K562 (cell line): ENCODE measurements around the gene PRM1. TPM values are rescaled to one million over a fixed set of nuclear protein-coding genes. Genes with fewer than 3 reads are reported as not detected.
A peak's percentile ranks its signal among the peaks of the same experiment; 100 is the strongest.

Experiments
- DEAF1 ChIP-seq: fragments of 450-650 bp; formaldehyde crosslinking; IDR thresholded peaks from 2 replicates; pipeline ENCODE4 v1.4.0; 2020; ENCODE audit warnings: mild to moderate bottlenecking, moderate library complexity
- EP400 ChIP-seq: fragments of 450-650 bp; IDR thresholded peaks from 2 replicates; pipeline ENCODE4 v1.6.1; 2017; ENCODE audit warnings: antibody characterized with exemption, mild to moderate bottlenecking, moderate library complexity
- FOXP1 ChIP-seq: sonication (generic); formaldehyde crosslinking; IDR thresholded peaks from 2 replicates; pipeline ENCODE4 v1.8.0; 2022; ENCODE audit warnings: mild to moderate bottlenecking, missing genetic modification reagents
- MAFF ChIP-seq: IDR thresholded peaks from 2 replicates; pipeline ENCODE4 v1.6.1; 2012; ENCODE audit warnings: low read length, improper control_type of control experiment
- MCM5 ChIP-seq: fragments of 450-650 bp; IDR thresholded peaks from 2 replicates; pipeline ENCODE4 v1.6.1; 2016; ENCODE audit warnings: low read depth
- MYC ChIP-seq, 2 experiments: fragments of 250-450 bp in 1 of 2; sonication (Bioruptor Pico) in 1 of 2; IDR thresholded peaks; 2 replicates each; pipeline versions ENCODE4 v1.5.1 to v1.6.1; 2012 to 2021; ENCODE audit warnings: low read depth in 2 of 2, borderline replicate concordance in 1 of 2, improper control_type of control experiment in 1 of 2, low read length in 1 of 2, mild to moderate bottlenecking in 1 of 2, moderate library complexity in 1 of 2
- PHB2 ChIP-seq: fragments of 450-650 bp; IDR thresholded peaks from 2 replicates; pipeline ENCODE4 v1.6.1; 2017; ENCODE audit warnings: low read depth
- RERE ChIP-seq: sonication (generic); formaldehyde crosslinking; IDR thresholded peaks from 2 replicates; pipeline ENCODE4 v1.8.0; 2023; ENCODE audit warnings: missing genetic modification reagents, mild to moderate bottlenecking, borderline replicate concordance
- SOX6 ChIP-seq: fragments of 450-650 bp; IDR thresholded peaks from 2 replicates; pipeline ENCODE4 v1.6.1; 2014; ENCODE audit warnings: mild to moderate bottlenecking
- YY1 ChIP-seq, 3 experiments: IDR thresholded peaks; 2 replicates each; pipeline ENCODE4 v1.6.1; 2011; ENCODE audit warnings: low read length in 2 of 3, mild to moderate bottlenecking in 2 of 3, moderate library complexity in 2 of 3, borderline replicate concordance in 1 of 3, control low read depth in 1 of 3, low read depth in 1 of 3; ENCODE audit not compliant: insufficient read depth in 3 of 3, insufficient replicate concordance in 2 of 3, control insufficient read depth in 1 of 3, insufficient read length in 1 of 3; ENCODE audit errors: extremely low read depth in 1 of 3
- ZNF584 ChIP-seq: fragments of 200-800 bp; sonication (Bioruptor generic); IDR thresholded peaks from 2 replicates; pipeline ENCODE4 v1.6.1; 2016; ENCODE audit warnings: low read depth, mild to moderate bottlenecking, missing genetic modification characterization, missing compliant biosample characterization
- ZNF696 ChIP-seq: fragments of 250-450 bp; sonication (Bioruptor Pico); conservative IDR thresholded peaks from 2 replicates; pipeline ENCODE4 v1.4.0; 2020; ENCODE audit warnings: mild to moderate bottlenecking, moderate library complexity
- ZNF764 ChIP-seq: fragments of 250-450 bp; sonication (Bioruptor Pico); IDR thresholded peaks from 2 replicates; pipeline ENCODE4 v1.4.0; 2020; ENCODE audit warnings: low read depth, mild to moderate bottlenecking, moderate library complexity
- ZZZ3 ChIP-seq: fragments of 450-650 bp; IDR thresholded peaks from 2 replicates; pipeline ENCODE4 v1.6.1; 2016; ENCODE audit warnings: antibody characterized with exemption, mild to moderate bottlenecking, moderate library complexity
- polyA plus RNA-seq, 8 experiments: library from polyadenylated mRNA; depleted of rRNA in 4 of 8; stranded (reverse) in 5 of 8; unstranded in 3 of 8; fragments of >200 nt; fragmentation: Nextera tagmentation in 2 of 8; fragmentation: Illumina TruSeq in 1 of 8; extraction: Ambion mirVana in 2 of 8; extraction: Trizol in 1 of 8; gene quantifications; 2 replicates each; pipeline versions ENCODE4 v1.2.1 to v1.2.3, GENCODE V29; 2011 to 2014; ENCODE audit warnings: inconsistent platforms in 1 of 8, missing spikeins in 1 of 8
- total RNA-seq, 7 experiments: library from RNA; depleted of rRNA in 6 of 7; stranded (reverse); fragments of >200 nt in 6 of 7; fragmentation: Illumina TruSeq in 2 of 7; extraction: Trizol in 2 of 7; gene quantifications; 2 replicates each; pipeline versions ENCODE4 v1.2.1 to v1.2.3, GENCODE V29; 2011 to 2021; ENCODE audit warnings: low replicate concordance in 1 of 7
- TF ChIP-seq, protein P1 (sequence below): fragments of 250-450 bp; sonication (Bioruptor Pico); IDR thresholded peaks from 2 replicates; pipeline ENCODE4 v1.8.0; 2022; ENCODE audit warnings: moderate library complexity, mild to moderate bottlenecking, inconsistent platforms
- TF ChIP-seq, protein P2 (sequence below): sonication (generic); formaldehyde crosslinking; IDR thresholded peaks from 2 replicates; pipeline ENCODE4 v1.8.0; 2022; ENCODE audit warnings: missing genetic modification reagents, mild to moderate bottlenecking, borderline replicate concordance

The PRM1 gene
- total and polyA plus RNA-seq, 9 of the 15 experiments (the other 6 are each of a cell fraction or from before 2014, with no cell fraction given), result not detected

DNA sequence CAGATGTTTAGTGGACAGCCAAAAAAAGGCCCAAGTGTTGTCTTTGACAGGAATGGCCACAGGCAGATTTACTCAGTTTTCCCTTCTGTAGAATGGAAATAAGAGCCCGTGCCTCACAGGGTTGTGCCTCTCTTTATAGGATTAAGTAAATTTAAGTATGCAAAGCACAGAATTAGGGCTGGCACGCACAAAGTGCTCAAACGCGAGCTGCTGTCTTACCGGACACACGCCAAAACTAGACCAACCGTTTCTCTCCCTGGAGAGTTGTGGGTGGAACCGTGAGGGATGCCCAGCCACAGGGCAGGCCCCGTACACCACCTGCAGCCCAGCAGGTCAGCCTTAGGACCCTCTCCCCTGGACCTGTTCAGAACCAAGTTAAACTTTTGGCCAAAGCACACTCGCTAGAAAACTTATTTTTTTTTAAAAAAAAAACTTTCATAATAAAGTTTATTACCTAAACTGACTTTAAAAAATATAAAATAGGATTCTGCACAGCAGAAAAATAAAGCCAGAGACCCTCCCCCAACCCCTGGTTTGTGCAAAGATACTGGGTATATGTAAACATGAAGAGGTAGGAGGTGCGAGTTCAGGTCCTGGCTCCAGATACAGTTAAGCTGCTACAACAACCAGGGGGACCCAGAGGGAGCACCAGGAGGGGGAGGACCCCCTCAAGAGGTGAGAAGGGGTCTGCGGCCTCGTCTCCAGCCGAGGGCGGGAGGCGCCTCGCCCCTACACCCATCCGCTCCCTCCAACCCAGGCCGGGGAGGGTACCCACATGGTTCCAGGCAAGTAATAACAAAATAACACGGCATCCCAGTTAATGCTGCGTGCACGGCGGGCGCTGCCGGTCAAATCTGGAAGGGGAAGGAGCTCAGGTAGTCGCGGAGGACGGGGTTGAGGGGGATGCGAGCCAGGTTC, 26.9 kb downstream of the PRM1 start (continued):
- TF ChIP-seq RERE (CRISPR knock-in tag) (no peak), YY1 (IDR thresholded peaks at IDR 0.05; ENCODE audit: borderline replicate concordance in 1 of 3, control insufficient read depth in 1 of 3, extremely low read depth in 1 of 3, insufficient read depth in 3 of 3, insufficient read length in 1 of 3, insufficient replicate concordance in 2 of 3, low read depth in 1 of 3, low read length in 2 of 3) (no peak), EP400 (0 out of 2 replicates have a peak, but pooled peaks have one; percentile 26), FOXP1 (CRISPR knock-in tag) (no peak), ZNF584 (CRISPR knock-in tag) (no peak), MYC (IDR thresholded peaks at IDR 0.05; ENCODE audit: low read depth, low read length) (no peak), MYC (CRISPR knock-in tag; IDR thresholded peaks at IDR 0.05; ENCODE audit: borderline replicate concordance, low read depth) (no peak), MCM5 (no peak), ZNF696 (no peak), MAFF (no peak), SOX6 (no peak), PHB2 (no peak), ZZZ3 (no peak), ZNF764 (CRISPR knock-in tag) (no peak), DEAF1 (CRISPR knock-in tag) (no peak)
- TF ChIP-seq, protein P1, sequence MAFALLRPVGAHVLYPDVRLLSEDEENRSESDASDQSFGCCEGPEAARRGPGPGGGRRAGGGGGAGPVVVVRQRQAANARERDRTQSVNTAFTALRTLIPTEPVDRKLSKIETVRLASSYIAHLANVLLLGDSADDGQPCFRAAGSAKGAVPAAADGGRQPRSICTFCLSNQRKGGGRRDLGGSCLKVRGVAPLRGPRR (CRISPR knock-in tag), result no peak
- TF ChIP-seq, protein P2, sequence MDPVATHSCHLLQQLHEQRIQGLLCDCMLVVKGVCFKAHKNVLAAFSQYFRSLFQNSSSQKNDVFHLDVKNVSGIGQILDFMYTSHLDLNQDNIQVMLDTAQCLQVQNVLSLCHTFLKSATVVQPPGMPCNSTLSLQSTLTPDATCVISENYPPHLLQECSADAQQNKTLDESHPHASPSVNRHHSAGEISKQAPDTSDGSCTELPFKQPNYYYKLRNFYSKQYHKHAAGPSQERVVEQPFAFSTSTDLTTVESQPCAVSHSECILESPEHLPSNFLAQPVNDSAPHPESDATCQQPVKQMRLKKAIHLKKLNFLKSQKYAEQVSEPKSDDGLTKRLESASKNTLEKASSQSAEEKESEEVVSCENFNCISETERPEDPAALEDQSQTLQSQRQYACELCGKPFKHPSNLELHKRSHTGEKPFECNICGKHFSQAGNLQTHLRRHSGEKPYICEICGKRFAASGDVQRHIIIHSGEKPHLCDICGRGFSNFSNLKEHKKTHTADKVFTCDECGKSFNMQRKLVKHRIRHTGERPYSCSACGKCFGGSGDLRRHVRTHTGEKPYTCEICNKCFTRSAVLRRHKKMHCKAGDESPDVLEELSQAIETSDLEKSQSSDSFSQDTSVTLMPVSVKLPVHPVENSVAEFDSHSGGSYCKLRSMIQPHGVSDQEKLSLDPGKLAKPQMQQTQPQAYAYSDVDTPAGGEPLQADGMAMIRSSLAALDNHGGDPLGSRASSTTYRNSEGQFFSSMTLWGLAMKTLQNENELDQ (CRISPR knock-in tag), result no peak
